Smooth muscle cell (in vitro differentiated cells): ENCODE results near the gene MDM4. TPM values are rescaled to one million over a fixed set of nuclear protein-coding genes. Genes with fewer than 3 reads are reported as not detected.
"Not testable (repeated sequence)": the region's sequence is repeated elsewhere in the genome, so short reads cannot be mapped to it uniquely, and the experiment has no call there.

Source experiments
- DNase-seq: peaks from one replicate; lab custom pipeline; 2025; ENCODE audit not compliant: unreplicated experiment; lab: John Stamatoyannopoulos, UW
- H2AFZ ChIP-seq: fragments of 200-600 bp; sonication (generic); 2 replicates; pipeline ENCODE4 v1.6.0; 2016; ENCODE audit warnings: antibody characterized with exemption, low read depth, mild to moderate bottlenecking
- H3F3A ChIP-seq: fragments of 200-600 bp; sonication (generic); 2 replicates; pipeline ENCODE4 v1.6.0; 2017; ENCODE audit warnings: antibody characterized with exemption, low read depth
- H3K27ac ChIP-seq: fragments of 200-600 bp; sonication (generic); 2 replicates; pipeline ENCODE4 v1.5.1; 2016; ENCODE audit warnings: low read depth, mild to moderate bottlenecking
- H3K27me3 ChIP-seq: fragments of 200-600 bp; sonication (generic); 2 replicates; pipeline ENCODE4 v1.6.1; 2016; ENCODE audit warnings: low read depth, mild to moderate bottlenecking
- H3K36me3 ChIP-seq: fragments of 200-600 bp; sonication (generic); 2 replicates; pipeline ENCODE4 v1.5.1; 2016; ENCODE audit warnings: low read depth
- H3K4me1 ChIP-seq: fragments of 200-600 bp; sonication (generic); 2 replicates; pipeline ENCODE4 v1.5.1; 2016; ENCODE audit warnings: low read depth
- H3K4me2 ChIP-seq: fragments of 200-600 bp; sonication (generic); 2 replicates; pipeline ENCODE4 v1.6.0; 2016; ENCODE audit warnings: mild to moderate bottlenecking
- H3K4me3 ChIP-seq: fragments of 200-600 bp; sonication (generic); 2 replicates; pipeline ENCODE4 v1.5.1; 2016; ENCODE audit warnings: mild to moderate bottlenecking
- H3K79me2 ChIP-seq: fragments of 200-600 bp; sonication (generic); 2 replicates; pipeline ENCODE4 v1.6.0; 2016; ENCODE audit warnings: low read depth, mild to moderate bottlenecking
- H3K9ac ChIP-seq: fragments of 200-600 bp; sonication (generic); 2 replicates; pipeline ENCODE4 v1.6.0; 2016; ENCODE audit warnings: low read depth
- H3K9me3 ChIP-seq: fragments of 200-600 bp; sonication (generic); replicated peaks from 2 replicates; pipeline ENCODE4 v1.5.1; 2016; ENCODE audit warnings: low read depth
- H4K20me1 ChIP-seq: fragments of 200-600 bp; sonication (generic); 2 replicates; pipeline ENCODE4 v1.6.0; 2016; ENCODE audit warnings: low read depth
- WGBS: methylation state at CpG from one replicate; pipeline ENCODE4 v1.1.7; 2016; ENCODE audit warnings: low lambda C conversion rate; 5-methylcytosine and 5-hydroxymethylcytosine counted together
- polyA plus RNA-seq: library from polyadenylated mRNA; unstranded; fragments of >200 nt; fragmentation: Nextera tagmentation; extraction: Ambion mirVana; gene quantifications from 2 replicates; pipeline ENCODE4 v1.2.1, GENCODE V29; 2016
- total RNA-seq: library from RNA; depleted of rRNA; stranded (reverse); fragments of >200 nt; gene quantifications from 2 replicates; pipeline ENCODE4 v1.2.3, GENCODE V29; 2014
- TF ChIP-seq, protein P1 (sequence below): fragments of 200-600 bp; sonication (generic); IDR thresholded peaks from 2 replicates; pipeline ENCODE4 v1.5.1; 2017; ENCODE audit warnings: borderline replicate concordance, mild to moderate bottlenecking, antibody characterized with exemption; ENCODE audit not compliant: insufficient read depth, poor library complexity, severe bottlenecking

MDM4 gene
- total and polyA plus RNA-seq, 2 experiments from 2014 or later: 10.8 to 31.7 TPM

DNA sequence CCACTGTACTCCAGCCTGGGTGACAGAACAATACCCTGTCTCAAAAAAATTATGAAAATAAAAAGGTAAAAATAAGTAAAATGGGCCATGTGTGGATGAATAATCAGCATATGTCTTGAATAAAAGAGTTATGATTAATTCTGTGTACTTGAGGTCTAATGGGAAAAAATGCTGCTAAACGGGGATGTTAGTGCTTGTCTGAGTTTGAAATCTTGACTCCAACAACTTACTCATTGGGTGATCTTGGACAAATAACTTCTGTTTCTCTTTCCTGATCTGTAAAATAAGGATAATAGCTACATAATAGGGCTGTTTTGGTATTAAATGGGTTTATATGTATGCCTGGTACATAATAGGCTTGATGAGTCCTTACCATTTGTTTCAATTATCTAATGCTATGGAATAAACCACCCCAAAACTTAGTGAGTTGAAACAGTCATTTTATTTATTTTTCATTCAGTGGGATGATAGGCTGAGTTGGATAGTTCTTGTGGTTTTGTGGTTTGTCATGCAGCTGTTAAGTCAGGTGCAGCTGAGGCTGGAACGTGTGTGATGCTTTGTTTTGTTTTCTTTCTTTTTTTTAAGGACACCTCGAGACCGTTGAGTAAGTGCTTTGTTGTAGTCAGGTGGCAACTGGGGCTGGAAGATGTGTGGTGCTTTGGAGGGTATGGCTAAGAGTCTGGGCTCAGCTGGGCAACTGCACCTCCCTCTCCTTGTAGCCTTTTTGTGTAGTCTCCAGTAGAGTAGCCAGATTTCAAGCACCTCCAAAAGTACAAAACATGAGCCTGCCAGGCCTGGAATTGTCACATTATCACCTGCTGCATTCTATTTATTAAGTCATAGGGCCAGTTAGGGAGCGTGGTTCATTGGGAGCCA lies 4.9 kb downstream of the MDM4 start:
- no peaks in the 10 kb centered on the region for H3K27me3 ChIP-seq
- H3K9me3 ChIP-seq: no peaks in the 10 kb centered on the region
- no peak overlapping the region for H3K9ac ChIP-seq
- H3K36me3 ChIP-seq: no peaks in the 10 kb centered on the region
- no peak overlapping the region for H3K4me3 ChIP-seq
- TF ChIP-seq, protein P1, sequence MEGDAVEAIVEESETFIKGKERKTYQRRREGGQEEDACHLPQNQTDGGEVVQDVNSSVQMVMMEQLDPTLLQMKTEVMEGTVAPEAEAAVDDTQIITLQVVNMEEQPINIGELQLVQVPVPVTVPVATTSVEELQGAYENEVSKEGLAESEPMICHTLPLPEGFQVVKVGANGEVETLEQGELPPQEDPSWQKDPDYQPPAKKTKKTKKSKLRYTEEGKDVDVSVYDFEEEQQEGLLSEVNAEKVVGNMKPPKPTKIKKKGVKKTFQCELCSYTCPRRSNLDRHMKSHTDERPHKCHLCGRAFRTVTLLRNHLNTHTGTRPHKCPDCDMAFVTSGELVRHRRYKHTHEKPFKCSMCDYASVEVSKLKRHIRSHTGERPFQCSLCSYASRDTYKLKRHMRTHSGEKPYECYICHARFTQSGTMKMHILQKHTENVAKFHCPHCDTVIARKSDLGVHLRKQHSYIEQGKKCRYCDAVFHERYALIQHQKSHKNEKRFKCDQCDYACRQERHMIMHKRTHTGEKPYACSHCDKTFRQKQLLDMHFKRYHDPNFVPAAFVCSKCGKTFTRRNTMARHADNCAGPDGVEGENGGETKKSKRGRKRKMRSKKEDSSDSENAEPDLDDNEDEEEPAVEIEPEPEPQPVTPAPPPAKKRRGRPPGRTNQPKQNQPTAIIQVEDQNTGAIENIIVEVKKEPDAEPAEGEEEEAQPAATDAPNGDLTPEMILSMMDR: no peak
- no peak for DNase-seq
- peaks cover 5% of the 10 kb centered on the region for H3K4me1 ChIP-seq
- H3K79me2 ChIP-seq: peaks cover 82% of the 10 kb centered on the region
- WGBS: 77% methylated on average over 5 of the region's 5 CpGs
- peaks cover 73% of the 10 kb centered on the region for H4K20me1 ChIP-seq
- no peaks in the 10 kb centered on the region for H3F3A ChIP-seq
- H2AFZ ChIP-seq: no peak overlapping the region
- H3K27ac ChIP-seq: peak overlapping the region; percentile 10
- H3K4me2 ChIP-seq: no peak overlapping the region

- not testable (repeated sequence) for H2AFZ ChIP-seq, H3F3A ChIP-seq, H3K9ac ChIP-seq, H3K36me3 ChIP-seq, H3K27me3 ChIP-seq, H3K9me3 ChIP-seq, H3K4me3 ChIP-seq, DNase-seq, H3K27ac ChIP-seq, H3K4me1 ChIP-seq, H3K4me2 ChIP-seq
- WGBS: 88% methylated on average over 5 of the region's 5 CpGs
- H4K20me1 ChIP-seq: peaks cover 73% of the 10 kb centered on the region
- peaks cover 76% of the 10 kb centered on the region for H3K79me2 ChIP-seq
Observed at GRCh38 chr1:204521941-204522521, 5.8 kb downstream of the MDM4 start.

DNA sequence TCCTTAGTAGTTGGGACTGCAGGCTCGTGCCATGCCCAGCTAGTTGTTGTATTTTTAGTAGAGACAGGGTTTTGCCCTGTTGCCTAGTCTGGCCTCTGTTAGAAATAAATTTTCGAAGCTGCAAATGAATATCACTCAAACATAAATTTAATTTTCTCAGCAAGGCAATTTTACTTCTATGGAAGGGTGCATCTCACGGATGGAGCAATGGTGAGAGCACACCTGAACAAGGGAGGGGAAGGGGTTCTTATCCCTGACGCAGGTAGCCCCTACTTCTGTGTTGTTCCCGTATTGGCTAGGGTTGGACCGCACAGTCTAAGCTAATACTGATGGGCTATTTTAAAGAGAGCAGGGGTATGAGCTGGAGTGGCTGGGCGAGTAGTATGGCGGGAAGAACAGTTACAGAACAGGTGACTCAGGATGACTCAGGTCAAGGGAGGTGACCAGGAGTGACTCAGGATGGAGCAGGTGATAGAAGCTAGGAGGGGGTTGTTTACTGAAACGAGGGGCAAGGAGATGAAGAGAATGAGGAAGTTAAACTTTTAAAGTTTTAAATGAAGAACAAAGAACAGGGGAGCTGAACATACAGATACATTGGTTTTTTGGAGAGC lies 7.5 kb downstream of the MDM4 start:
- Histone ChIP-seq H2AFZ (no peak overlapping the region), H3K4me1 (no peaks in the 10 kb centered on the region), H3K36me3 (peaks cover 5% of the 10 kb centered on the region), H3K79me2 (peaks cover 60% of the 10 kb centered on the region), H4K20me1 (peaks cover 72% of the 10 kb centered on the region), H3K27me3 (no peaks in the 10 kb centered on the region), H3K27ac (peak overlapping the region; percentile 89), H3K4me2 (no peak overlapping the region), H3K4me3 (no peak overlapping the region), H3F3A (no peaks in the 10 kb centered on the region), H3K9me3 (no peaks in the 10 kb centered on the region), H3K9ac (peak overlapping the region; percentile 74)
- 83% methylated on average over 9 of the region's 9 CpGs for WGBS
- TF ChIP-seq, protein P1: no peak
- no peak for DNase-seq

DNA sequence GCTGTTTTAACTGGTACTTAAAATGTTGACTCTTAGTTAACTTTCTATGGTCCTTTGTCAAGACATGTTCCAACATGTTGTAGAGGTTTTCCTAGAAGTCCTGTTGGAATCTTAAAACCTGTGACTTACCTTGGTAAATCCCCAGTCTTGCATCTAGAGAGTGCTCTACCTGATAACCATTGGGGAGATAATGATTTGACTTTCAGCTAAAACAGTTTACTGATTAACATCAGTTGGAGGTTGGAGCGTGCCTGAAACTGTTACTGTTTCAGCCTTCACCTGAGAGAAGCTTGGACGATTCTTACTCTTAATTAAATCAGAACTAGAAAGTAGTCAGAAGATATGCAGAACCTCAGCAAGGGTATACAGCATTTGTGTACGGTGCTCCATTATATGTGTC lies 8.8 kb downstream of the MDM4 start:
- H3K4me1 ChIP-seq: no peaks in the 10 kb centered on the region
- WGBS: 86% methylated on average over 3 of the region's 3 CpGs
- H3K4me2 ChIP-seq: no peak overlapping the region
- H3K27me3 ChIP-seq: no peaks in the 10 kb centered on the region
- no peak overlapping the region for H2AFZ ChIP-seq
- H3K9ac ChIP-seq: no peak overlapping the region
- H3K79me2 ChIP-seq: peaks cover 47% of the 10 kb centered on the region
- peak overlapping the region; percentile 89 for H3K27ac ChIP-seq
- no peaks in the 10 kb centered on the region for H3K9me3 ChIP-seq
- peaks cover 73% of the 10 kb centered on the region for H4K20me1 ChIP-seq
- no peak for DNase-seq
- TF ChIP-seq, protein P1: no peak
- no peak overlapping the region for H3K4me3 ChIP-seq
- no peaks in the 10 kb centered on the region for H3F3A ChIP-seq
- peaks cover 9% of the 10 kb centered on the region for H3K36me3 ChIP-seq
